SW480 (cell line): ENCODE data around the gene PUS7L.
"Not testable (repeated sequence)": the region's sequence is repeated elsewhere in the genome, so short reads cannot be mapped to it uniquely, and the experiment has no call there.

Source experiments
- DNase-seq: peaks from one replicate; pipeline ENCODE4 v3.0.0-alpha.2; 2016; ENCODE audit warnings: low spot score

Gene PUS7L, protein sequence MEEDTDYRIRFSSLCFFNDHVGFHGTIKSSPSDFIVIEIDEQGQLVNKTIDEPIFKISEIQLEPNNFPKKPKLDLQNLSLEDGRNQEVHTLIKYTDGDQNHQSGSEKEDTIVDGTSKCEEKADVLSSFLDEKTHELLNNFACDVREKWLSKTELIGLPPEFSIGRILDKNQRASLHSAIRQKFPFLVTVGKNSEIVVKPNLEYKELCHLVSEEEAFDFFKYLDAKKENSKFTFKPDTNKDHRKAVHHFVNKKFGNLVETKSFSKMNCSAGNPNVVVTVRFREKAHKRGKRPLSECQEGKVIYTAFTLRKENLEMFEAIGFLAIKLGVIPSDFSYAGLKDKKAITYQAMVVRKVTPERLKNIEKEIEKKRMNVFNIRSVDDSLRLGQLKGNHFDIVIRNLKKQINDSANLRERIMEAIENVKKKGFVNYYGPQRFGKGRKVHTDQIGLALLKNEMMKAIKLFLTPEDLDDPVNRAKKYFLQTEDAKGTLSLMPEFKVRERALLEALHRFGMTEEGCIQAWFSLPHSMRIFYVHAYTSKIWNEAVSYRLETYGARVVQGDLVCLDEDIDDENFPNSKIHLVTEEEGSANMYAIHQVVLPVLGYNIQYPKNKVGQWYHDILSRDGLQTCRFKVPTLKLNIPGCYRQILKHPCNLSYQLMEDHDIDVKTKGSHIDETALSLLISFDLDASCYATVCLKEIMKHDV

DNA sequence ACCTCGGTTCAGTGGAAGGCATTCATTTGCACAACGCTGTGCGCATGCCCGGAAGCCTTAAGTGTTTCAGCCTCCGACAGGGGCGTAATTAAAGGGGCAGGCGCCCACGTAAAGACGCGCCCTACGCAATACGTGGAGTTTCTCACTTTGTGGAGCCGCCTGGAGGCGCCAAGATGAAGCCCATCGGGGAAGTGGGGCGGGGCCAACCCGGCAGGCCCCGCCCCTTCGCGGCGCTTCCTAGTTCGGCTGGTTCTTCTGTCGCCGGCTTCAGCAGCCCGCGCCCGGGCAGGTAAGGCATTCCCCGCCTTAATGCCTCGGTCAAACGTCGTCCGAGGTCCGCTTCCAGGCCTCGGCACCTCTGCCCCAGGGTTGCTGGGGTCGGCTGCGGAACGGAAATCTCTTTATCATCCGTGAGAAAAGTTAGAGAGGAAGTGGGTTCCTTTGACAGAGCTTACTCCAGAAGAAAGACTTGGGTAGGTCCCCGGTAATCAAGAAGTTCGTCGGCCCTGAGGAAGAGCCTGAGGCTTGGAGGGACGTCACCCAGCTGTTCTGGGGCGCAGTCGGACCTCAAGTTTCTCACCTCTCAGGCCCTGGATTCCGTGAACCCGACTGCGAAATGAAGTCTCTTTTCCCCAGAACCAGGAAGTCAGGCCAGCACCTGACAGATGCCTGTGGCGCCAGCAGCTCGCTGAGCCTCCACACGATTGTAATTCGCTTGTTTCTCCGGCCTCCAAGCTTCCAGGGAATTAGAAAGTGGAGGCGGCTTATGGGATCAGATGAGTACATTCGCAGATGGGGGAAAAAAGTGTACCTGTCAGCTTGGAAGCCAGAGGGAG lies at the start of gene PUS7L, which contains the start of gene IRAK4:
PUS7L (minus strand) TSS at position 63 of the 836 bp plus-strand sequence. CDS start 3,545 bp downstream, outside the sequence.
IRAK4 (plus strand) TSS at position 224 of the 836 bp plus-strand sequence. CDS start 9,161 bp downstream, outside the sequence.
- DNase-seq = peak; percentile 96

DNA sequence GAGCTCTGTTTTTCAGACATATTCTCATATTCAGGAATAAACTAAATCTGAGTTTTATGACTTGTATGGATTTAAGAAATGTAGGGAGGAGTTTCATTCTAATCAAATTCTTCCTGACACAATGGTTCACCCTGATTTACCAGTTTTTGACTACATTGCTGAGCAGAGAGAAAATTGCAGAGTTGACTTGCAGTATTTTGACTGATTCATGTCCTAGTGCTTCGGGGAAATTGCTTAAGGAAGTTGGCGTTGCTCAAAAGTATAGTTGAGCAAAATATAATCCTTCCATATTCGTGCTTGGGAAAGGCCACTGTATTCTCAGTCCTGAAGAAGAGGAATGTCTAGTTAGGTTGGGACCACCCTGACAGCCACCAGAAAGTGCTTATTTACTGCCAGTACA lies 48.8 kb upstream of the PUS7L start:
- no peak for DNase-seq

DNA sequence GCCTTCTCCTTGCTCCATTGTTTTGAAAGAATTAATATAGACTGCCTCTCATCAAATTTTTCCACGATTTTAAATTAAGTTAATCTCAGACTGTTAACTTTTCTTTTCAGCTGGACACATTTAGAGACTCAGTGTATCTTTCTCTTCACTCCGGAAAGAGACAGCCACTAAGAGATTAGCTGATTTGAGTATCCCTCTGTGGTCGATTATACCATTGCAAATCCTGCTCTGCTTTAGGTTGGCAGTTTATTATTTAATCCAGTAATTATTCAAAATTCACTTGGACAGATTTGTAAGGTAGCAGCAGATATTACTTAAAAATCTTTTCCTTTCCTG lies 48.1 kb upstream of the PUS7L start:
- no peak for DNase-seq

DNA sequence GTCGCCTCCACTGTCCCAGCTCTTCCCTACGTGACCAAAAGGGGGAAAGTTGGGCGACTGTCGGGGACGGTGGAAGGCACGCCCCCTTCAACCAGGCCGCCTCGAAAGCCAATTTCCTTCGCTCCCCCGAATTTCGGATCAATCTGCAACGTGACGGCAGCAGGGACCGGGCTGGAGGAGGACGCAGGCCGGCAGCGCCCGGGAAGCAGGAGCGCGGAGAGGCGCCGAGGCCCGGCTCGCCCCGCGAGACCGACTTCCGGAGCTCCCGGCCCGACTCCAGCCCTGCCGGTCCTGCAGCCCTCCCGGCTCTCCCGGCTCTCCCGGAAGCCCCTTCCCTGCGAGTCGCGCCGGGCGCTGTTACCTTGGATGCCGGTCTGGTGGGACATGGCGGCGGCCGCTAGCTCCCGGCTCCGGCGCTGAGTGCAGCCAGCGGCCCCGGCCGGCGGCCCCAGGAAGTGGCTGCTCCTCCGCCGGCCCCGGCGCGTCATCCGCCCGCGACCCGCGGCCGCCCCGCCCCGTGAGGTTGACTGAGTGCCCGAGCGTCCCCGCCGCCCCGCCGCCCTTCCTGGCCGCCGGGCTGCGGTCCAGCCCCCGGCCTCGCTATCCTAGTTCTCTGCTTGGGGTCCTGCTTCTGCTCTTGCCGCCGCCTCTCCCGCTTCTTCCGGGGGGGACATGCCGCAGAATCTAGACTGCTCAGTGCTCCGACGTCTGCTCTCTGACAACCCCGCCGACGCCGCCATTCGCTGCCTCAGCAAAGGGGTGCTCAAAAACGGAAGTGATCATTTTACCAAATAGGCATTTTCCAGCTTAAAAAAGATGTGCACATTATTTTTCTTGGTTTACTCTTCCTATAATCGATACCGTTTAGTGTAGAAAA lies 47.5 kb upstream of the PUS7L start, which contains the start of gene TWF1:
TWF1 (minus strand) TSS at position 458 of the 877 bp plus-strand sequence; CDS start at position 386, 72 bp downstream.
- DNase-seq = peak; percentile 76

DNA sequence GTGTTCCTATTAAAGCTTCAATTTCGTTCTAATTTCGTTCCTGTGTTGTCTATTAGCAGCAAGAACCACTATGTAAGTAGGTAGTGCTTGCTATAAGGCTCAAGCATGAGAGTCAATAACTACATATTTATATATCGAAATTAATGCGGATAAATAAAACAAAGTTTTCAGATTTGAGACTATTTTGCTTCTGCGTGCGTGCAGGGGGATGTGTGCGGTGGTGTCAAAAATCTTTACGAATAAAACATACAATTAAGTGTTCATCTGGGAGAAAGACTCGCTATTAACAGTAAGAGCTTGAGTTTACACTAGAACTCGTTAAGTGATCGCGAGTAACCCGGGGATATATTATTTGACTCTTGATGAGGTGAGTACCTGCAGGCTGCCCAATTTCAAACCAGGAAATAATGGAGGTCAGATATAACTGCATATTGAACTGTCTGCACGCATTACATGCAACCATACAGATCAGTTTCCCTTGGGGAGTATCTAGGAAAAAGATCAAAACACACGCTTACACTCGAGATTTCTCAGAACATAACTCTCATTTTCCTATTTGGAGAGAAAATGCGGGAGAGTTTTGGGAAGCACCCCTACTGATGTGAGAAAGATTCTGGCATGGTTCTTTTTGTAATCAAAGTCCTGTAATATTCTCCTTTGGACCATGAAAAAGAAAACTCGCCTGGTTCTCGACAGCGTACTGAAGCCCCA lies 46.7 kb upstream of the PUS7L start:
- peak; percentile 40 for DNase-seq

DNA sequence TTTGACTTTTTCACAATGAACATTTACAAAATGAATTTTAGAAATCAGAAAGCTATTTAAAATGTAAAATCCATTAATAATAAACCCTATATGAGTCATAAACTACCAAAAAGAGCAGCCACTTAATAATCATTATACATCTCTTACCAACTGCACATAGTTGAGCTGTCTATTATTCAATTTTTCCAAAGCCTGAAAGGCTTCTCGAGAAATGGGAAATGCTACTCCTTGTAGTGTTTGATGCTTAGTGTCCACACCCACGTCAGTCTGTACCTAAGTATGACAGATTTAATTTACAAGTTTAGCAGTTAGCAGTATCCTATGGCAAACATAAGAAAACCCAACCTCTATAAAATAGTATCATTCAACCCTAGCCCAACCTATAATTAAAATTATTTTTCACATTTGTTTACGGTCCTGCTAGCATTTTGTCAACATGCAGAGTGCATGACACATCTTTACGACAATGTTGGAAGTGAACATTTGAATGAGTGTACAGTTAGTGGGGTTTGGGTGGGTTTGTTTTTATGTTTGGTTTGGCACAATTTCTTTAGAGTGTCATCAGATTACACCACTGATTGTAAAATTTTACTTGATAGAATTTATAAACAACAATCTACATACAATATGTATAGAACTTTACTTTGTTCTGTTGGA lies 39.1 kb upstream of the PUS7L start:
- no peak for DNase-seq

DNA sequence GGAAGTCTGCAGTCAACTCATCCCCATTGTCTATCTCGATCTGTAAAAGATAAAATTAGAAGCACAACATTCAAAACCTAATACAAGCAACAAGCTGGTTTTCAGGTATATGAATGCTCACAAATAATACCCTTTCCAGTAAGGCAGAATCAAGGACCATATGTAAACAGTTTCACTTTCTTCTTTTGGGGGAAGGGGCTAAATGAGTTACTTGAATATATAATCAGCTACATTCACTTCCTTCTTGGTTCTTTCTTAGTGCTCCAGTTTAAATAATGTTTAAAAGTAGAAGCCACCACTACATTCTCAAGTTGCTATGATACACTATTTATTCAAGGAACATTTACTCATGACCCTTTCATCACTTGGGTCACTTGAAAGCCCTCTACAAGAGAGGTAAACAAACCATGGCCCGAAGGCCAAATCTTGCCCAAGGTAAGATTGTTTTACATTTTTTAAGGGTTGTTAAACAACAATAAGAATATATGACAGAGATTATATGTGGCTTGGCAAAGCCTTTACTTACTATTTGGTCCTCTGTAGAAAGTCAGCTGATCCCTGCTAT lies 37.2 kb upstream of the PUS7L start:
- DNase-seq = no peak

DNA sequence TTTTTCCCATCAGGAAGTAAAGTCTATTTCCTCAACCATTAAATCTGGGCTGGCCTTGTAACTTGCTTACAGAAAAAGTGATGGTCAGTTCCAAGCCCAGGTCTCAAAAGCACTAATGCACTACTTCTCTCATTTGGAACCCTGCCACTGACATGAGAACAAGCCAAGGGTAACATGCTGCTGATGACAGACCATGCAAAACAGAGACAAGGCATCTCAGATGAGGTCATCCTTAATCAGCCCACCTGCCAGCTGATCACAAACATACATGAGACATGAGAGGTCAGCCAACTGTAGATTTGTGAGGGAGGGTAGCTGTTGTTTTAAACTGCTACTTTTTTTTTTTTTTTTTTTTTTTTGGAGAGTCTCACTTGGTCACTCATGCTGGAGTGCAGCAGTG lies 31.4 kb upstream of the PUS7L start:
- DNase-seq = peak; percentile 3

DNA sequence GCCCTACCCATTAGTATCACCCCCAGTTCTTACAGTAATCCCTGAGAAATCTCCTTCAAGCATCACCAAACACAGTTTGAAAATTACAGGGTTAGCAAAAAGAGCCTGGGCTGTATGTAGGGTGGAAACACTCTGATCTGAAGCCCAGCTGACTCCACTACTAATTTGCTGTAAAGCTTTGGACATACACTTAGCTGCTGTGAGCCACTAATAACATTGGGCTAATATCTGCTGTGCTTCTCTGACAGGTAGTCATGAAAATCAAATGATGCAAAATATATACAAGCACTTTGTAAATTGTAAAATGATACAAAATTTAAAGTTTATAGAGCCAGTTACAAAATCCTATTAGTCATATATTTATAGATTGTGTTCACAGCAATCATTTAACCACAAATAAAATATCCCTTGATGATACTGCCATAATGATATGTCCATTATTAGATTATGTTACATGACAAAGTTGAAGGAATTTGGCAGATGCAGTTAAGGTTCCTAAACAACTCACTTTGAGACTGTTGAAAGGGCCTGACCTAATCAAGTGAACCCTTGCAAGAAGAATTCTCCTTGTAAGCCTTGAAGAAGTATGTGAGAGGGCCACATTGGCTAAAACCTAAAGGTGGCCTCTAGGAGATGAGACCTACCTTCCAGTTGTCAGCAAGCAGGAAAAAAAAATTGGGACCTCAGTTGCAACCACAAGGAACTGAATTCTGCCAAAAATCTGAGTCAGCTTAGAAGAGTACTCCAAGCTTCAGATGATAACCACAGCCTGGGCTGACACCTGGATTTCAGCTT lies 28.5 kb upstream of the PUS7L start:
- no peak for DNase-seq

DNA sequence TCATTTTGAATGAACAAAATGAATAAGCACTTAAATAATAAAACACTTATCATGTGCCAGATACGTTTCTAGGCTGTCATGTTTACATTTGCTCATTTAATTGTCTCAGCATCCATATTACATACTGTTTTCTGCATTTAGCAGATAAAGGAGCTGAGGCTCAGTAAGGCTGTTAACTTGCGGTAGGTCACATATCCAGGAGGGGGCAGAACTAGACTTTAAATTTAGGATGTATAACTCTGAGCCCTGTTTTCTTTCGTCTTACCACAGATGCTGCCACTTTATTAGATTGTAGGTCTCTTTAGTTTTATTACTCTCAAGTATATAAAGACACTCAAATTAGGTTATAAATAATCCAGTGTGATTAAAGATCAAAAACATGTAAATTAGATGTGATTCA lies 17.9 kb upstream of the PUS7L start:
- DNase-seq = peak; percentile 48

DNA sequence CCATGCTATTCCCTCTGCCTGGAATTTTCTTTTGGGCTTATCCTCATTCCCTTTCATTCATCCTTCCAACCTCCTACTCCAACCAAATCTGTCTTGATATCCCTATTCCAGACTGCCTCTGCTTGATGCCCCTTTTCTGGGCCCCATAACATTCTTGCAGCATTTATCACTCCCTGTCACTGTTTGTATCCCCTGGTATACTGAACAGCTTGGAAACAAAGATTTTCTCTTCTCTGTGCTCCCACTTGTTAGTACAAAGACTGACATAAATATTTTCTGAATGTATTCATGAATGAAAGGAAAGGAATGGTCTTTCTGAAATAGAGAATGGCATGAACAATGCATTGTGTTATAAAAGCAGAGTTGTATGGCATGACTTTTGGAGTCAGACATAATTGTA lies 7.7 kb upstream of the PUS7L start:
- DNase-seq = no peak

DNA sequence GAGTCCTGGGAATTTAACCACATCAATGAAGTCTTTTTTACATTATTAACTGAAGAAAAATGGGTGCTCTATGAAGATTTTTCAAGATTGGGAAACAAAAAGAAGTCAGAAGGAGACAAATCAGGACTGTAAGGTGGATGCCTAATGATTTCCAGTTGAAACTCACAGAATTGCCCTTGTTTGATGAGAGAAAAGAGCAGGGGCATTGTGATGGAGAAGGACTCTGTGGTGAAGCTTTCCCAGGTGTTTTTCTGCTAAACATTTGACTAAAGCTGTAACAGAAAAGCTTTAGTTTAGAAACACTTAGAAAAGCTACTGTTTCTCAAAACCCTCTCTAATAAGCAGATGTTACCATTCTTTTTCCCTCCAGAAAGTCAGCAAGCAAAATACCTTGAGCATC lies 5.9 kb upstream of the PUS7L start:
- no peak for DNase-seq

DNA sequence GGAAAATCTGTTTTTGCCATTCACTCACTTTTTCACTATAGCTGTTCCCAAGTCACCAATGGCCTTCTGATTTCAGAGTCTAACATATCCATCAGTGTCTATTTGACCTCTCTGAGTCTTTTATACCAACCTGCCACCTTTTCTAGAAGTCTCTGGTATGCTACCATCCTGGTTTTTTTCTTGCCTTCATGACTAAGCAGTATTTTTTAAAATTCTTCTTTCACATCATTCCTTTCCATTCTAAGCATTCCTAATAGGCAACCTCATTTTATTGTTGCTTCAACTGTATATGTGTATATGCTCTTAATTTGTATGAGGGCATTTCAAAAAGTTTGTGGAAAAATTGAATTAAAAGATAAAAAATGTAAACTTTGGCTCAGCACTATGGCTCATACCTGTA lies 5.2 kb upstream of the PUS7L start:
- DNase-seq = no peak

DNA sequence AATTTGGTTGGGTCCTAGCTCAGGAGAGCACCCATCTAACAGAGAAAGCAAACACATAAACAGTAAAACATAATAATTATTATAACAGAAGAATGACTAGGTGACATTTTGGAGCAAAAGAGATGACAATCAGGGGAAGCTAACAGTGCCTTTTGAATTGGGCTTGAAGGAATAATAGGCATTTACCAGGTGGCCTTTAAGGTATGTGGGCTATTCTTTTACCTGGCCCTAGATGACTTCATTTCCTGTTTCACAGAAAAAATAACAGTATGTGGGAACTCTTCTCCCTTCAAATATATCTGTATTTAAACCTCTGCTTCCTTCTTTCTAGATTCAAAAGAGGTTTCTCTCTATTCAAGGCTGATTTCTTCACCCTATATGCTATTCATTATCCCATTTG lies 4.0 kb upstream of the PUS7L start:
- no peak for DNase-seq

DNA sequence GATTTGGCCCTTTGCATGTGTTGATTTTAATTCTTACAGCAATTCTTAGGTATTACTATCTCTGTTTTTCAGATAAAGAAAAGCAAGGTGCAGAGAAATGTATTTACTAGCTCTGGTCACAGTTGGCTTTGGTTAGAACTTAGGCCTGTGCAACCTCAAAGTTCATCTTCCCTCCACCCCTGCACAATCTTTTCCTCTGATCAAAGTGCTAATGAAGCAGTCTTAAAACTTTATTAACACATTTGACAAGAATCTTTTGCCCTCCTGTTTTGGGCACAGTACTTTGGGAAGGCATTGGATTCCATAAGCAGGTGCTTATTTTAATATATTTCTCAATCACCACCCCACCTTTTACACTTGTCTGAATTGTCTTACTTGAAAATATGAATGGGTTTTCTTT lies 2.9 kb upstream of the PUS7L start:
- no peak for DNase-seq

DNA sequence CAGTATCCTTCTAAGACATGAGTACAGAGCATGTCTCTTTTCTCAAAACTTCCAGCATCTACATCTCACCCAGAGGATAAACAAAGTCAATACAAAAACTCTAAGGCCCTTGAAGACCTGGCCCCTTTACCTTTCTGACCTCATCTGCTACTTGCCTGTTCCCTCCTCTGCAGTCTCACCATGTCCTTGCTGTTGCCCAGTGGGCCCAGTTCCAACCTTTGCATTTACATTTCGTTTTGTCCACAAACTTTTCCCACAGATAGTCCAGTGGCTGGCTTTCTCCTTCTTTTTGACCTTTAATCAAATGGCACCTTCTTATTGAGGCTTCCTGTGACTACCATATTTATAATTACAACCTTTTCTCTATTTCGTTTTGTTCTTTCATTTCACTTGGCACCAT lies 1.8 kb upstream of the PUS7L start:
- DNase-seq = no peak

DNA sequence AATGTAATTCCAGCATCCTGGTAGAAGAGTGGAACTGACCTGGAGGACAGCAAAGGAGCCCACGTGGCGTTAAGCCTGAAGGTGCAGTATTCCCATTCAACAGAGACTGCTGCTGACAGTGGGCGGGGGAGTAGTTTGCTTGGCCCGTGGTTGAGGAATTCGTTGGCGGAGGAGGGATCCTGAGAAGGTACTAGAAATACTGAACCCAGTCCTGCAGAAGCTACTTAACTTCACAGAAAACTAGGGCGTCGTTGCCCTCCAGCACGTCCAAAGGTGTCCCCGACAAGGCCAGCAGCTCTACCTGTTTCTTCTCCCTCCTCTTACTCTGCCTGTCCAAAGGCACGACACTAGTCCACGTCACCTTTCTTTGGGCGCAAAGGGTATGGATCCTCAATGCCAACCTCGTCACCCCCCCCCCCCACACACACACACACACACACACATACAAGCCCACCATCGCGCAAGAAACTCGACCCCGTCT lies 303 bp downstream of the PUS7L start:
- no peak for DNase-seq

DNA sequence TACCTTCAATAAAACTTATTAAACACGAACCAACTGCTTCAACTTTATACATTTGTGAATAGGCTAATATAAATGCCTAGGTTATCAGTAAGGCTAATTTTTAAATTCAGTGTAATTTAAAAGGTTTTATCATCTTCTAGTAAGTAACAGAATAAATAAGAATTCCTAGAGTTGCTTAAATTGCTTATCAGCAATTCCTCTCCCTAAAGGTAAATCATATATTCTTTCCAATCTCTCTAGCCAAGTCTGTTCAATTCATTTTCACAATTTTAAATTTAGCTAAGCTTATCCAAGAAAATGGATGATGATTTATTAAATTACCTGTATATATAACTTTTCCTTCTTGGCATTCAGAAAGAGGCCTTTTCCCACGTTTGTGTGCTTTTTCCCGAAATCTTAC lies 4.6 kb downstream of the PUS7L start:
- no peak for DNase-seq

DNA sequence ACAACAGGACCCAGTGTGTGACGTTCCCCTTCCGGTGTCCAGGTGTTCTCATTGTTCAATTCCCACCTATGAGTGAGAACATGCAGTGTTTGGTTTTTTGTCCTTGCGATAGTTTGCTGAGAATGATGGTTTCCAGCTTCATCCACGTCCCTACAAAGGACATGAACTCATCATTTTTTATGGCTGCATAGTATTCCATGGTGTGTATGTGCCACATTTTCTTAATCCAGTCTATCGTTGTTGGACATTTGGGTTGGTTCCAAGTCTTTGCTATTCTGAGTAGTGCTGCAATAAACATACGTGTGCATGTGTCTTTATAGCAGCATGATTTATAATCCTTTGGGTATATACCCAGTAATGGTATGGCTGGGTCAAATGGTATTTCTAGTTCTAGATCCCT lies 7.2 kb downstream of the PUS7L start:
- not testable (repeated sequence) for DNase-seq
